ENCODE results near the gene RAB6C.
"Not testable (repeated sequence)": the region's sequence is repeated elsewhere in the genome, so short reads cannot be mapped to it uniquely, and the experiment has no call there.

Gene RAB6C

DNA sequence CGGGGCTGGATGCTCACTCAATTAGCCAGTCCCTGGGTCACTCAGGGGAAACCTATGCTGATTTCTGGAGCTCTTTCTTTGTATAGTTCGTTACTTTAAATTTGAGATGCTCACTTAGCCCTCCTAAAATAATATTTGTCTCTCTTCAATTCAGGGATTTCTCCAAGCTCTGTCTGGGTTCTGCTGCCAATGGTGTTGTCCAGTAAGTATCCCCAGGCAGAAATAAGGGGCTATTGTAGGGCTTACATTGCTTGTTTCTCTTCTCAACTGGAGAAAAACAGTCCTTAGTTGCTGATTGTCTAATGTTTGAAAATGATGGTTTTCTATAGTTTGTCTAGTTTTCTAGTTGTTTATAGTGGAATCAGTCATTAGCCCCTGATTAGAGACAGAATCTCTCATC is 5.0 kb downstream of the RAB6C start:
- in situ Hi-C loops (cut with MboI; ENCODE audit: low pct_unique_long_range_greater_than_20kb, low sequenced_read_pairs): no loop called here
- no peak for DNase-seq

DNA sequence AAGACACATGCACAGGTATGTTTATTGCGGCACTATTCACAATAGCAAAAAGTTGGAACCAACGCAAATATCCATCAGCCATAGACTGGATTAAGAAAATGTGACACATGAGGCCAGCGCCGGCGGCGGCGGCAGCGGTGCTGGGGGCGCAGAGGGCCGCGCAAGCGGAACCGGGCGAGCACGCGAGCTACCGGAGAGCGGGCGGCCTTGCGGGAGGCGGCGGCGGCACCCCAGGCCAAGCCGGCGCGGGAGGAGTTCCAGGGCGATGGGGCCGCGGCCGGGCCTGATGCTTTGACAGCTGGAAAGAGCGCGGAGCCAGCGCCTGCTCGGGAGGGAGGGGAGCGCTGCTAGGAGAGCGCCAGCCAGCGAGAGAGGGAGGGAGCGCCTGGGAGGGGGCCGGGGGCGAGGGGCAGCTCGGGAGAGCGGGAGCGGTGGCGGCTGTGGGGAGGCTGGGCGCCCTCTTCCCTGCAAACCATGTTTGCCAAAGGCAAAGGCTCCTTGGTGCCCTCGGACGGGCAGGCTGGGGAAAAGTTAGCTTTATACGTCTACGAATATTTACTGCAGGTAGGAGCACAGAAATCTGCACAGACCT is 13.0 kb downstream of the RAB6C start:
- in situ Hi-C loops (cut with MboI; ENCODE audit: low pct_unique_long_range_greater_than_20kb, low sequenced_read_pairs); DNase-seq: not testable (repeated sequence)

DNA sequence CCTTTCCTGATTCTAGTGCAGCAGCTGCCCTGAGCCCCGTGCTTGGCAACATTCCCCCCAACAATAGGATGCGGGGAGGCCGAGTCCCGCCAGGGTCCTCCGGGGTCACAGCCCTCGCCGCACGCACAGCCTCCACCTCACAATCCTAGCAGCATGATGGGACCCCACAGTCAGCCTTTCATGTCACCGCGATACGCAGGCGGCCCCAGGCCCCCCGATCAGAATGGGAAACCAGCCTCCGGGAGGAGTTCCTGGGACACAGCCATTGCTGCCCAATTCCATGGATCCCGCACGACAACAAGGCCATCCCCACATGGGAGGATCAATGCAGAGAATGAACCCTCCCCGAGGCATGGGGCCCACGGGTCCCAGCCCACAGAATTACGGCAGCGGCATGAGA is 13.7 kb downstream of the RAB6C start:
- DNase-seq; in situ Hi-C loops (cut with MboI; ENCODE audit: low pct_unique_long_range_greater_than_20kb, low sequenced_read_pairs): not testable (repeated sequence)

DNA sequence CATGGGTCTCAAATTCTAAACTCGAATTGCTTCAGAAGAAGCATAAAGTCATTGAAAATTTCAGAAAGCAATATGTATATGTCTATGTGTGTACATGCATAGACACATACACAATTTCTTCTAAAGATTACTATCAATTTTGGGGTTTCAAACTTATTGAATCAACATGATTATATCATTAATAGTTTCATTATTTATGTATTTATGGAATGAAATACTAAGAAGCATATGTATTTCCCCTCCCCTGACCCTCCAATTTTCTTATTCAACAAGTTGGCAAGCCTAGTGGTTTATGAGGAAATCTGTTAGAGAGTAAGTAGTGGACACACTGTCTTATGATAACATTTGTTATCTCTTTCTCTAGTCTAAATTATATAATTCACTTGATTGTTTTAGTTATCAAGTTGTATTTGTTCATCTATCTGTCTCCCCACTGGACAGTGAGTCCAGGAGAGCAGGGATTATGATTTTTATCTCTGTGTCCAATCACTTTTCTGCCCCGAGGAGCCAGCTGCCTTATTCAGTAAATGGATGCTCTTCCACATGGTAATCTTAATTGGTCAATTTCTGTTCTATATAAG is 17.3 kb downstream of the RAB6C start:
- in situ Hi-C loops (cut with MboI; ENCODE audit: low pct_unique_long_range_greater_than_20kb, low sequenced_read_pairs); DNase-seq: not testable (repeated sequence)

DNA sequence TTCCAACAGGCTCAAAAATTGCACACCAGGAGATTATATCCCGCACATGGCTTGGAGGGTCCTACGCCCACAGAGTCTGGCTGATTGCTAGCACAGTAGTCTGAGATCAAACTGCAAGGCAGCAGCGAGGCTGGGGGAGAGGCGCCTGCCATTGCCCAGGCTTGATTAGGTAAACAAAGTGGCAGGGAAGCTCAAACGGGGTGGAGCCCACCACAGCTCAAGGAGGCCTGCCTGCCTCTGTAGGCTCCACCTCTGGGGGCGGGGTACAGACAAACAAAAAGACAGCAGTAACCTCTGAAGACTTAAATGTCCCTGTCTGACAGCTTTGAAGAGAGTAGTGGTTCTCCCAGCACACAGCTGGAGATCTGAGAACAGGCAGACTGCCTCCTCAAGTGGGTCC is 19.3 kb downstream of the RAB6C start:
- DNase-seq; in situ Hi-C loops (cut with MboI; ENCODE audit: low pct_unique_long_range_greater_than_20kb, low sequenced_read_pairs): not testable (repeated sequence)

DNA sequence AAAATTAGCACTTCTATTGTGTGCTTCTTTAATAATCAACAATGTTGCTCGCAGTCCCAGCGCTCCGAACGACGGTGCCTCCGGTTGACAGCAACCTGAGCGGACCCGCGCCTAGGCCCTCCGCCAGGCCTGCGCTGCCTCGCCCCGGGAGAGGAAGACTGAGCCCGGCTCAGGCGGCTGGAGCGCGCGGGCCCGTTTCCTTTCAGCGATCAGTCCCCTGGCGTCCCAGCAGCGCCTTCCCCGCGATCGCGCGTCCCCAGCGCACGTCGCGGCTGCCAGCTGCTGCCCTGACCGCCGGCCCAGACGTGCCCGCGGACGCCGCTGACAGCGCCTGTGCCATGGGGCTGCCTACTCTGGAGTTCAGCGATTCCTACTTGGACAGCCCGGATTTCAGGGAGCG is 26.4 kb downstream of the RAB6C start:
- DNase-seq; in situ Hi-C loops (cut with MboI; ENCODE audit: low pct_unique_long_range_greater_than_20kb, low sequenced_read_pairs): not testable (repeated sequence)

DNA sequence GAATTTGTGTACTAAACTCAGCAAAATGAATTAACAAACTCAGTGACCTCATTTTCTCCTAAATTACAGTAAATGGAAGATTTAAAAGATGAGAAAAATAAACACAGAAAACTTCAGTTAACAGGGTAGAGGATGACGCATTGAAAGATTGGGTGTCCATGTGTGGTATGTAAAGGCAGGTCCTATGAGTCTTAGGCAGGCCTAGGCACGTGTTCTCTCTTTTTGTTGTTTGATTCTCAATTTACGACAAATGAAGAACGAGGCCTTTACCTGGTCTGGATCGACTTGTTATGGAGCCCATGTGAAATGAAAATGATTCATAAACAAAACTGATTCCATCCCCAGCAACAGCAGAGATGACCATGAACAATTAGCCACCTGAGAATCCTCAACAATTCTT is 37.2 kb downstream of the RAB6C start:
- in situ Hi-C loops (cut with MboI; ENCODE audit: low pct_unique_long_range_greater_than_20kb, low sequenced_read_pairs); DNase-seq: not testable (repeated sequence)

DNA sequence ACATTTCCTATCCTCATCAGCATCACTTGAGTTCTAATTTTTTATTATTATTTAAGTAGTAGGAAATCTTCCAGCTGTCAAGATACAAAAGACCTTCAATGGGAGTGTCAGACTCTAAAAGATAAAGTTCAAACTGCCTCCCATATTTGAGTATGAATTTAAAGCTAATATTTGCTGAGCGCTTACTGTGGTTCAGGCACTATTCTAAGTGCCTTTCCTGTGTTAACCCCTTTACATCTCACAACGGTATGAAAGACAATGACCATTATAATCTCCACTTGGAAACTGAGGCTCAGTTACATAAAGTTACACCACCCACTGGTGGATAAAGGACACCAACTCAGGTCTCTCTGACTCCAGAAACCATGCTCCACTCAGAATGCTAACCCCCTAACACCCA is 39.9 kb downstream of the RAB6C start:
- in situ Hi-C loops (cut with MboI; ENCODE audit: low pct_unique_long_range_greater_than_20kb, low sequenced_read_pairs): no loop called here

DNA sequence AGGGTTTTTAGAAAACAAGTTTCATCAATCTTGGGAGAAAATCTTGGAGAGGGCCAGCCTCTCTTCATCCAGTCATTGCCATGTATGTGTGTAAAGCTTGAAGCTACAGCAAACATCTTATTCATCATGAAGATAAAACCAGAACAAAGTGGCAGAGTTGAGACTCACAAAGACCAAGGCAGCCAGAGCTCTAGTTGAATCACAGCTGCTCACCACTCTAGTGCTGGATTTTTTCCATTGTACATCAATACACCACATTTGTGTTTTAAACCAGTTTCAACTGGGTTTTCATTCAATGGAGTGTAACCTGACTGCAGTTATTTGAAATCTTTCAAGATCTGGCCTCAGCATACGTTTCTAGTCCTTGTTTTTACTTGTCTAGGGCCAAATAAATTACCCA is 40.6 kb downstream of the RAB6C start:
- in situ Hi-C loops (cut with MboI; ENCODE audit: low pct_unique_long_range_greater_than_20kb, low sequenced_read_pairs); DNase-seq: not testable (repeated sequence)

More for the DNA sequence above, 39.9 kb downstream of the RAB6C start:
- no peak for DNase-seq

DNA sequence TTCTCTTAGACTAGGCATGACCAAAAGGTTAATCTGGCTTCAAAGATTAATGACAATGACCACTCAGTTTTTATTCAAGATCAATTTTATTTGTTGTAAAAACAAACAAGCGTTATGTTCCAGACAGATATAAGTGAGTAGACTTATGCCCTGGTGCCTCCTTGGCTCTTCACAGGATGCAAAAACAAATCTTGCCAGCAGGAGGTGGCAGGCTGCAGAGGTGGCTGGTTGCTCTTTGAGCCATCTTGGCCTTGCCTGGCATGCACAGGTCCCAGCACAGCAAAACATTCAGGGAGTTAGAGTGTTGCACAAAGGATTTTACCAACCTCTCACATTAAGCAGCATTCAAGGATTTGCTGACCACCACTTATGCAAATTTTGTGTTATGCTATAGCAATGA is 46.5 kb downstream of the RAB6C start:
- in situ Hi-C loops (cut with MboI; ENCODE audit: low pct_unique_long_range_greater_than_20kb, low sequenced_read_pairs): not testable (repeated sequence)
- DNase-seq: peak; percentile 1
